Activated CD4-positive, CD25-positive, alpha-beta regulatory T cell treated with anti-CD3 and anti-CD28 coated beads, Interleukin-2, amount 50 U/mL, for 16 hours (primary cell): ENCODE data around the gene TOP3A.
"Not testable (repeated sequence)": the region's sequence is repeated elsewhere in the genome, so short reads cannot be mapped to it uniquely, and the experiment has no call there.

ENCODE experiments used
- DNase-seq: peaks from one replicate; pipeline ENCODE4 v3.0.0-alpha.2; 2020; ENCODE audit warnings: low read depth, low spot score

The TOP3A gene

GRCh38 chr17:18314731-18315561, at the start of gene TOP3A, which contains the start of gene SMCR8:
Gene TOP3A, minus strand, starts transcription at chr17:18314994. Its CDS starts 216 bp downstream, at chr17:18314778.
Gene SMCR8, plus strand, starts transcription at chr17:18315293. Its CDS starts 497 bp downstream, at chr17:18315790.
- DNase-seq: peak; percentile 97

GRCh38 chr17:18364166-18364565, 49.4 kb upstream of the TOP3A start:
- no peak for DNase-seq

- peak; percentile 82 for DNase-seq
Observed at GRCh38 chr17:18363101-18364049, 48.6 kb upstream of the TOP3A start, which contains the start of gene SHMT1. Gene SHMT1, minus strand, starts transcription at chr17:18363550. Its CDS starts 7,569 bp downstream, at chr17:18355981.

- no peak for DNase-seq
Observed at GRCh38 chr17:18362698-18363100, 47.9 kb upstream of the TOP3A start.

- DNase-seq: no peak
Observed at GRCh38 chr17:18361837-18362697, 47.3 kb upstream of the TOP3A start.

- no peak for DNase-seq
Observed at GRCh38 chr17:18360518-18360917, 45.7 kb upstream of the TOP3A start.

GRCh38 chr17:18356624-18357023, 41.8 kb upstream of the TOP3A start:
- DNase-seq: no peak

GRCh38 chr17:18353541-18353940, 38.7 kb upstream of the TOP3A start:
- no peak for DNase-seq

GRCh38 chr17:18344021-18344420, 29.2 kb upstream of the TOP3A start:
- no peak for DNase-seq

GRCh38 chr17:18339933-18340332, 25.1 kb upstream of the TOP3A start:
- DNase-seq: no peak

GRCh38 chr17:18338158-18338557, 23.4 kb upstream of the TOP3A start:
- DNase-seq: not testable (repeated sequence)

GRCh38 chr17:18332909-18333489, 18.2 kb upstream of the TOP3A start:
- DNase-seq: no peak

GRCh38 chr17:18331879-18332278, 17.1 kb upstream of the TOP3A start:
- DNase-seq: no peak

- no peak for DNase-seq
Observed at GRCh38 chr17:18328643-18329204, 13.9 kb upstream of the TOP3A start.

GRCh38 chr17:18327556-18327955, 12.8 kb upstream of the TOP3A start:
- no peak for DNase-seq

- no peak for DNase-seq
Observed at GRCh38 chr17:18327093-18327492, 12.3 kb upstream of the TOP3A start.

- DNase-seq: no peak
Observed at GRCh38 chr17:18326572-18326971, 11.8 kb upstream of the TOP3A start.

GRCh38 chr17:18326039-18326438, 11.2 kb upstream of the TOP3A start:
- DNase-seq: no peak

GRCh38 chr17:18324140-18325050, 9.6 kb upstream of the TOP3A start:
- no peak for DNase-seq
